Measurements from ENCODE around the gene SLC39A11. TPM values are rescaled to one million over a fixed set of nuclear protein-coding genes. Genes with fewer than 3 reads are reported as not detected.

Gene SLC39A11
- total RNA-seq, 1 donor from 2014 or later, result 23.2 TPM

GRCh38 chr17:72810991-72811508 is 281.4 kb downstream of the SLC39A11 start:
- Mint-ChIP-seq H3K4me3 (no peak overlapping the region), H3K9me3 (peaks cover 3% of the 10 kb centered on the region), H3K27ac (no peak overlapping the region), H3K27me3 (no peaks in the 10 kb centered on the region), H3K4me1 (ENCODE audit: unreplicated experiment) (peaks cover 2% of the 10 kb centered on the region), H3K36me3 (peaks cover 7% of the 10 kb centered on the region)
- TF ChIP-seq CTCF (conservative IDR thresholded peaks at IDR 0.05), result no peak
- DNase-seq (ENCODE audit: extremely low spot score, unreplicated experiment), result no peak

GRCh38 chr17:72806011-72806410 is 286.5 kb downstream of the SLC39A11 start:
- Mint-ChIP-seq H3K27me3 (no peaks in the 10 kb centered on the region), H3K4me3 (no peak overlapping the region), H3K27ac (no peak overlapping the region), H3K36me3 (peaks cover 4% of the 10 kb centered on the region), H3K9me3 (peaks cover 7% of the 10 kb centered on the region), H3K4me1 (ENCODE audit: unreplicated experiment) (peaks cover 9% of the 10 kb centered on the region)
- no peak for DNase-seq (ENCODE audit: extremely low spot score, unreplicated experiment)
- no peak for TF ChIP-seq CTCF (conservative IDR thresholded peaks at IDR 0.05)

GRCh38 chr17:72804949-72805707 is 287.4 kb downstream of the SLC39A11 start:
- no peak overlapping the region for H3K27ac Mint-ChIP-seq
- H3K27me3 Mint-ChIP-seq, result no peaks in the 10 kb centered on the region
- peaks cover 6% of the 10 kb centered on the region for H3K9me3 Mint-ChIP-seq
- H3K4me1 Mint-ChIP-seq (ENCODE audit: unreplicated experiment), result peaks cover 9% of the 10 kb centered on the region
- no peak for DNase-seq (ENCODE audit: extremely low spot score, unreplicated experiment)
- peaks cover 2% of the 10 kb centered on the region for H3K36me3 Mint-ChIP-seq
- no peak overlapping the region for H3K4me3 Mint-ChIP-seq
- TF ChIP-seq CTCF (conservative IDR thresholded peaks at IDR 0.05), result no peak

- H3K9me3 Mint-ChIP-seq, result peaks cover 14% of the 10 kb centered on the region
- no peak for DNase-seq (ENCODE audit: extremely low spot score, unreplicated experiment)
- no peak overlapping the region for H3K4me3 Mint-ChIP-seq
- no peaks in the 10 kb centered on the region for H3K27me3 Mint-ChIP-seq
- peaks cover 8% of the 10 kb centered on the region for H3K36me3 Mint-ChIP-seq
- H3K4me1 Mint-ChIP-seq (ENCODE audit: unreplicated experiment), result peaks cover 9% of the 10 kb centered on the region
- no peak for TF ChIP-seq CTCF (conservative IDR thresholded peaks at IDR 0.05)
- H3K27ac Mint-ChIP-seq, result no peak overlapping the region
These were observed 289.8 kb downstream of the SLC39A11 start for GRCh38 chr17:72802726-72803125.

GRCh38 chr17:72797142-72797541 is 295.3 kb downstream of the SLC39A11 start:
- TF ChIP-seq CTCF (conservative IDR thresholded peaks at IDR 0.05), result no peak
- Mint-ChIP-seq H3K4me3 (no peak overlapping the region), H3K27me3 (no peaks in the 10 kb centered on the region), H3K27ac (no peak overlapping the region), H3K4me1 (ENCODE audit: unreplicated experiment) (no peaks in the 10 kb centered on the region), H3K9me3 (peaks cover 14% of the 10 kb centered on the region), H3K36me3 (peaks cover 14% of the 10 kb centered on the region)
- DNase-seq (ENCODE audit: extremely low spot score, unreplicated experiment), result no peak

Data from type B pancreatic cell (in vitro differentiated cells).